GM19324 (cell line): ENCODE measurements around the gene ESR2.
"Not testable (repeated sequence)": the region's sequence is repeated elsewhere in the genome, so short reads cannot be mapped to it uniquely, and the experiment has no call there.

Source experiments
- ATAC-seq: cut with Tn5 transposase; IDR thresholded peaks from one replicate; pipeline ENCODE4 v1.9.1; 2021; ENCODE audit warnings: mild to moderate bottlenecking, moderate library complexity; ENCODE audit not compliant: unreplicated experiment, low FRiP score

ESR2 gene

DNA sequence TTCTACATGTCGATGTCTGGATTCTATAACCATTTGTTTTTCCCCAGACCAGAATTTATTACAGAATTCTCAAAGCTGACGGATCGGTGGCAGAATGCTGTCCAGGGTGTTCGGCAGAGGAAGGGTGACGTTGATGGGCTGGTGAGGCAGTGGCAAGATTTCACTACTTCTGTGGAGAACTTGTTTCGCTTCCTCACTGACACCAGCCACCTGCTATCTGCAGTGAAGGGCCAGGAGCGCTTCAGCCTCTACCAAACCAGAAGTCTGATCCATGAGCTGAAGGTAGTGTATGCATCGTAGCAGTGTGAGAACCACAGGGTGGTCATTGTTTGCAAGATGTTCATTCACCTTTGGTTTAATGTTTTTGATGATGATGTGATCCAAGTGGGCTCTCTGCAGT lies 124.0 kb downstream of the ESR2 start:
- ATAC-seq: no peak

DNA sequence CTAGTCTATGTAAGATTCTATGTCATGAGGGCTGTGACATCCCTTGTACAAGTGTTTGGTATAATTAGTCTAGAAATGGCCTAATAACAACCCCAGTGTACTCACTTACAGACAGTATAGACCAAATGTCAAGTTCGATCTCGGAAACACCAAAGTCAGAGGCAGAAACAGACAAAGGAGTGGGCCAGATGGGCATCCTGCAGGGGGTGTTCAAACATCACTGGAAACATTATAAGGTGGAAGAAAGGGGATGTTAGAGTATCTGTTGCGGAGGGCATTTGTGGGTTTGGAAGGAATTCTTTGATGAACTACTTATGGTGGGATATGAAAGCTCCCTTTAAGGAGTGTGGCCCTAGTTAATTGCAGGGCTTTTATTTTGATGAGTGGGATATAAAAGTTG lies 134.6 kb downstream of the ESR2 start:
- ATAC-seq: no peak

DNA sequence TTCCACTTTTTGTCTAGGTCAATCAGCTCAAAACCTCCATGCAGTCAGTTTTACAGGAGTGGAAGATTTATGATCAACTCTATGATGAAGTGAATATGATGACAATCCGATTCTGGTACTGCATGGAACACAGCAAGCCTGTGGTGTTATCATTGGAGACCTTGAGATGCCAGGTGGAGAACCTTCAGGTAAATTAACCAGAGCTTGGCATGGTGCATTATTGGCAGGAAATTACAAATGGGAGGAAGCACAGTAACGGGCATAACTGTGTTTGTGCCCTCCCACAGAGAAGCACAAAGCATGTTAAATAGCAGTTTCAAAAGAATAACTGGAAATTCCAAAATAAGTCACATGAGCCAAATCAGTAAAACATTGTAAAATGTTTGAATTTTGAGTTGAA lies 135.6 kb downstream of the ESR2 start:
- ATAC-seq: no peak

DNA sequence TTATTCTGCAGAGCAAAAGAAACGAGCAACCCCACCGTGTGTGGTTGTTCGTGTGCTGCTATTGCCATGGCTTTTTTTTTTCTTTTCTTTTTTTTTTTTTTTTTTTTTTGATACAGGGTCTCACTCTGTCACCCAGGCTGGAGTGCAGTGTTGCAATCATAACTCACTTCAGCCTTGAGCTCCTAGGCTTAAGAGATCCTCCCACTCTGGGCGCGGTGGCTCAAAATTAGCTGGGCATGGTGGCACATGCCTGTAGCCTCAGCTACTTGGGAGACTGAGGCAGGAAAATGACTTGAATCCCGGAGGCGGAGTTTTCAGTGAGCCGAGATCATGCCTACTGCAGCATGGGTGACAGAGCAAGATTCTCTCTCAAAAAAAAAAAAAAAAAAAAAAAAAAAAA lies 144.2 kb downstream of the ESR2 start:
- no peak for ATAC-seq

DNA sequence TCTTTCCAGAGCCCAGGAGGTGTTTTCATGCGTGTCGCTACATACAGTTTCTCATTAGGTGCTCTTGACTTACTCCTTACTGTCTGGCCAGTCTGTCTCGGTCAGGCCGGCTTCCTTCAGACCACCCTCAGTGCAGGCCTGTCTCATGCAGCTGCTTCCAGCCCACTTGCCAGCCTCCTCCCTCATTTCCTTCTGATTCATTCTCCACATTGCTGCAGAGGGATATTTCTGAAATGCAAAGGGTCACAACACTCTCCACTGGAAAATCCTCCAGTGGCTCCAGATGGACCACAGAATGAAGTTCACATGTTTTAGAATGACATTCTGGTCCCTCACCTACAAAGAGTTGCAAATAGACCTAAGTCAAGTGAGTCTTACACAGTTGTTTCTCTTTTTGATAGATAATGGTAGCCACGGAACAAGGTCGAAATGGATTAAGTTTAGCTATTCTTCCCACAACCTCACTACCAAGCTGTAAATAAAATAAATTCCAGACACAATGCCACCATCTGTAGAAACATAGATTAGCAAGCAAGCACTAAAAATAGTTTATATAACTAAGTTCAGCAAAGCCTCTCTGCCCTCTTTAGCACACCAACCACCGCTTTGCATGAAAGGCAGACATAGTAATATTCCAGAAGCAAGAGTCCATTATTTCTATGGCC lies 146.9 kb downstream of the ESR2 start:
- no peak for ATAC-seq

DNA sequence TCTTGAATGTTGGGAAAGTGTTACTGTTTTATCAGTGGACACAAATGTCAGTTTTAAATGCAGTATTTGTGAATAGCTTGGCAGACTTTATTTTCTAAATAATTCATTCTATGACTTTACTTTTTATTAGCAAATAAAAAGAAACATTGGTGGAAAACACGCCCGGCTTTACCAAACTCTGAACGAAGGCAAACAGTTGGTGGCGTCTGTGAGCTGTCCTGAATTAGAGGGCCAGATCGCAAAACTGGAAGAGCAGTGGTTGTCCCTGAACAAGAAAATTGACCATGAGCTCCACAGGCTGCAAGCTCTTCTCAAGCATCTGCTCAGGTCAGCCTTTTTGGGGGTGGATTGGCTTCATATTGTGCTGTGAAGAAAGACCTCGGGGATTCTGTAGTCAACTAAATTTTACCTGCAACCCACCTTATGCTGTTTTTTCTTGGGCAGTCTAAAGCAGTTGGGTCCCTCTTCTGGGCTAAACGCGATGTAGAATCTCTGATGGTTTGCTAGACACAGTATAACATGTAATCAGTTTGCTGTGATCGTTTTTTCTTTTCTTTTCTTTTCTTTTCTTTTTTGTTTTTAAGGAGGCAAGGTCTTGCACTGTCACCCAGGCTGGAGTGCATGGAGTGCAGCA lies 156.4 kb downstream of the ESR2 start:
- ATAC-seq: no peak

DNA sequence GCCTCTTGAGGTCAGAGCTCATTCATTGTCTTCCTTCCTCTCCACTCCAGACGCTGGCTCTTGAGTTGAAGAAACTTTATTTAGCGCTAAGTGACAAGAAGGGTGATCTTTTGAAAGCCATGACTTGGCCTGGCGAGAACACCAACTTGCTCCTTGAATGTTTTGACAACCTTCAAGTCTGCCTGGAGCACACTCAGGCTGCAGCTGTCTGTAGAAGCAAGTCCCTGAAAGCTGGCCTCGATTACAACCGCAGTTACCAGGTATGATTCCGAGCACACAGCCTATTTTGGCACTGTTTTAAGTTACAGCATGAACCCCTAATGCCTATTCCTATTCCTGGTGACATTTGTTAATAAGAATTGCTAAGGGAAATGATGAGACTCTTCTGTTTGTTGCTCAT lies 167.6 kb downstream of the ESR2 start:
- no peak for ATAC-seq

DNA sequence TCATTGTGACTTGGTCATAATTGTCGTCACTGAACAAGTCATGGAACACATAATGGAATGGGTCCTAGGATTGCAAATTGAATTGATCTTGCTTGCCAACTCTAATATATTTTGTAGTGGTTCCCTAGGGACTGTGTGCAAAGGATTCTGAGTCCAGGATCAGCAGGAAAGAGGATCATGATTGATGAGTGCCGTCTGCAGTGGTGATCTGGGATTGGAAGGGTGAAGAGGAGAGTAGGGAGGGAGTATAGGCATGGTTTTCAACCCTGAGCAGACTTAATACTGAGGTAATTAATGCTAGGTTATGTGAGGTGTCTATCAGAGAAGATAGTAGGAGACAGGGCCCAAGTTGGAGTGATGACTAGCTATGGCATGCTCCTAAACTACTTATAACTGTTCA lies 168.9 kb downstream of the ESR2 start:
- ATAC-seq: no peak

DNA sequence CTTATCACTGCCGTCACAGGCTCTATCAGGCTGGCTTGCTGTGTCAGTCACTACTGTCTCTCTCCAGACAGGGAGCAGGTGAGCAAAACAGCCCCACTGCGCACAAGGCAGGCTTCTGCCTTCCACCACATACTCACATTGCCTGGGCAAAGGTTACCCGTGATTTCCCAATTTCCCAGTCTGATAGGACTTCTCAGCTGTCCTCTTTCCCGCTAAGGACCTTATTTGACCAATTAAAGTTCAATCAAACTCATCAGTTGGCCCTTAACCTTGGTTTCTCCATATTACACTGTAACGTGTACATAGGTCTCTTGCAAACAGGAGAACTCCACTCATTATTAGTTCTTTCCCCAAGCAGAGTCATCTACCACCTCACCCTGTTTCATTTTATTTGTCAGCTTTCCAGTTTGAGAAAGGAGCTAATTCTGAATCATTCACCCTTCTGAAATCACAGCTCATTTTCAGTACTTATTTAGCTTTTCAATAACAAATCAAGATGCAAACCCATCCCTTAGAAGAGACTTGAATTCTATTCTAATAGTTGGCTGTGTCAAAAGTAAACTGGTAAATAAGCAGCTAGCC lies 170.8 kb downstream of the ESR2 start:
- ATAC-seq: no peak

DNA sequence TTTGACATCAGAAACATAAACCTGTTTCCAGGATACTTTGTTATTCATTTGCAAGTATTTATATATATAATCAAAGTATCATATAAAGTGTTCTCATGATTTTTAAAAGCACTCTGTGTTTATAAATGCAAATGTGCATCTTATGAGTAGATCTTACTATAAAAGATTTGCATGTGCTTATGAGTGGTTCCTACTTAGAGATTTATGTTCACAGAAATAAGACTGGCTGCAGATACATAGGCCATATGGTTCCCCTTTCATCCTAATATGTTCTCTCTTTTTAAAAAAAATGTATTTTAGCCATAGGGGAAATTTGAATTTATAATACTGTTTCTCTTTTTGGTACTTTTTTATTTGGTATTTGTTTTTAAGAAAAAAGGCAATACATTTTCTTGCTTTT lies 174.2 kb downstream of the ESR2 start:
- ATAC-seq: no peak

DNA sequence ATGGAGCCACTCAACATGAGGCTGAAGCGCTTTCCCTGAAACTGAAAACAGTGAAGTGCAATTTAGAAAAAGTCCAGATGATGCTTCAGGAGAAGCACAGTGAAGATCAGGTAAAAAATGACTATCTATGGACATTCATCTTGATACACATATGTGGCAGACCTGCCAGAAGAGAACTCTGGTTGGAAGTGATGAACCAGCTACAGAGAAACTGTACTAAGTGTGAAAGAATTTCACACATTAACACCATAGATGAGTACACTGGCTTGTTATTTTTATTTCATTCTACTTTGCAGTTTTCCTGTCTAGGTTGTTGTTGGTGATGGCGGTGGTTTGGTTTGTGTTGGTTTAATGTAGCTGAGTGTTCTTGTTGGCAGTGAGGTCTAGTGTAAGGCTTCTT lies 174.7 kb downstream of the ESR2 start:
- ATAC-seq: no peak

DNA sequence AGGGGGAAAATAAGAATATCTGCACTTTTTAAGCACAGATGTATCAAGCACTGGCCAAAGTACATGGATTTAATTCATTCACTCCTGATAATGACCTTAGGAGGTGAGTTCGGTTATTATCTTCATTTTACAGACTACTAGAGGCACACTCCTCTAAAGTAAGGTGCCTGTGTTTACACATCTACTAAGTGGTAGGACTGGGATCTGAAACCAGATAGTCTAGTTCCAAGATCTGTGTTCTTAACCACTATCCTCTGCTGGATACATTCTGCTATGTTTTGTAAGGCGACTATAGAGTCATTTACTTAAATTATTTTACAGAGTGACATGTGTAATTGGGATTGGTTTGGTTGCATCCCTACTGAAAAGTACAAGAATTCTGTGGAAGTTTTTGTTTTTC lies 175.3 kb downstream of the ESR2 start:
- no peak for ATAC-seq

DNA sequence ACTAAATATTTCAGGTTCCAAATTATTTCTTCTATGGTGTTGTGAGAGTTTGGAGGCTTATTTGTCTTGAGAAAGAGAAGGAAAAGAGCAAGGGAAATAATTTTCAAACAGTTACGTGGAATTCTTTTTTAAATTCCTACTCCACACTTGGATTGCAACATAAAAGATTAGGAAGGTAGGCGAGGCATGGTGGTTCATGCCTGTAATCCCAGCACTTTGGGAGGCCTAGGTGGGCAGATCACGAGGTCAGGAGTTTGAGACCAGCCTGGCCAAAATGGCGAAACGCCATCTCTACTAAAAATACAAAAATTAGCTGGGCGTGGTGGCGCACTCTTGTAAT lies 175.8 kb downstream of the ESR2 start:
- not testable (repeated sequence) for ATAC-seq

DNA sequence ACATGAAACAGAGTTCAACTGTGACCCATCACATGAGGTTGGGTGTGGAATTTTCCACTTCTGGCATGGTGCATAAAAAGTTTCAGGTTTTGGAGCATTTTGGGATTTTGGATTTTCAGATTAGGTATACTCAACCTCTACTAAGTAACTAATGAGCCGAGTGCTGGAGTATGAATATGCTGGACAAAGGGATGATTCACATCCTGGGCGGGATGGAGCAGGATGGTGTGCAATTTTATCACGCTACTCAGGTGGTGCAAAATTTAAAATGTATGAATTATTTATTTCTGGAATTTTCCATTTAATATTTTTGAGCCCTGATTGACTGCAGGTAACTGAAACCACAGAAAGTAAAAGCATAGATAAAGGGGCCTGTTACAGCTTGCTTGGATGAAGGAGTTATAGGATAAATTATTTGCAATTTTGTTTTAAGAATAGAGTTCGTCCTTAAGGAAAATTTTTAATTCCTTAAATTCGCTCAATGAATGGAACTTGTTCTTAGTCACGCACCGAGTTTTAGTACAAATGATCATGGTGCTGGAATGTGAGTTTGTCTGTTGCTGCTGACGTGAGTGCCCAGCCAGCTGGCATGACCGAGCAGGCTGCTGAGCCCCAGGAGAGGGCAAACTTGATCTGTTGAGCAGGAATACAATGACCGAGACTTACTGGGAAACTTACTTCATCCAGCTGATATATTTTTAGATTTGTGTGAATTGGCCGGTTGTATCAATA lies 176.3 kb downstream of the ESR2 start:
- ATAC-seq: no peak

DNA sequence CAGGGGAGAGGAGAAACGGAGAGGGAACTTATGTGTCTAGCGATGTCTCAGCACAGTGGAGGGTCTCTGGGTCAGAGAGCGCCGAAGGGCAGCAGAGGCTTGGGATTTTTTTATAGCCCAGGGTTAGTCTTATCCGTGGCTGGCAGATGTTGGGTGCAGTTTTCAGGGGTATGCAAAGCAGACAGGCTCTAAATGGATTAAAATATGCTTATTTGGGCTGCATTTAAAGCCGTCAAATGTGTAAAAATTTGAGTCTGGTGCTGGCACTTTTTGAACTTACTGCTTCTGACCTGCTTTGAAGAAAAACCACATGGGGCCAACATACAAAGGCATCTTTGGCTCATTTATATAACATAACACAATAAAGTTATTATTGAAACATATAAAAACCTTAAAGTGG lies 178.8 kb downstream of the ESR2 start:
- ATAC-seq: no peak

DNA sequence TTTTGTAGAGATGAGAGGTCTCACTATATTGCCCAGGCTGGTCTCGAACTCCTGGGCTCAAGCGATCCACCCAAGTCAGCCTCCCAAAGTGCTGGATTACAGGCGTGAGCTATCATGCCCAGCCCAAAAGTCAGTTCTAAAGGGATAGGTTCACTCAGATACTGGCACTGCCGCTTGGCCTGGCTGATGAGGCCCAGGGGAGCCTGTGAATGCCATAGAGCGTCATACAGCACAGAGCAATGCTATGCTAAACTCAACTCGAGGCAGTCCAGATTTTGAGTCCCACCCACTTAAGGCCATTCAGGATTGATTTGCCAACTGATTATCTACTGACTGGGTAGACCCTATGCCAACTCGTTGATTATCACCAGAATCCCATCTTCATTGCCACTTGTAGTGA lies 179.4 kb downstream of the ESR2 start:
- no peak for ATAC-seq

DNA sequence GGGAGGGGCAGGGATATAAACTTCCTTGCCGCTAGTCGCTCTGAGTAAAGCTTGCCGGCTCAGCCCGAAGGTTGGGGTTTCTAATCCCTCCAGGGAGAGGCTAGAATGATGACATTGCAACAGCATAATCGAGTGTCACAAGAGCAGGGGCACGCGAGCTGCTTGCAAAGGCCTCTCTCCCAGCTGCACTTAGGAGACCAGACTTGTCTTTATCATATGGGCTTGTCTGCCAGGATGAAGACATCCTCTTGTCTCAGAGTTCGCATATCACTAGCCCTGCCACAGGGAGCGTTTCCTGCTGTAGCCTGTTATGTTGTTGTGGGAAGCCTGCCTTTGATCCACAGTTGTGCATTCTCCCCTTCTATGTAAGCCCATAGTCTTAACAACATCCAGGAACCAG lies 180.0 kb downstream of the ESR2 start:
- no peak for ATAC-seq

DNA sequence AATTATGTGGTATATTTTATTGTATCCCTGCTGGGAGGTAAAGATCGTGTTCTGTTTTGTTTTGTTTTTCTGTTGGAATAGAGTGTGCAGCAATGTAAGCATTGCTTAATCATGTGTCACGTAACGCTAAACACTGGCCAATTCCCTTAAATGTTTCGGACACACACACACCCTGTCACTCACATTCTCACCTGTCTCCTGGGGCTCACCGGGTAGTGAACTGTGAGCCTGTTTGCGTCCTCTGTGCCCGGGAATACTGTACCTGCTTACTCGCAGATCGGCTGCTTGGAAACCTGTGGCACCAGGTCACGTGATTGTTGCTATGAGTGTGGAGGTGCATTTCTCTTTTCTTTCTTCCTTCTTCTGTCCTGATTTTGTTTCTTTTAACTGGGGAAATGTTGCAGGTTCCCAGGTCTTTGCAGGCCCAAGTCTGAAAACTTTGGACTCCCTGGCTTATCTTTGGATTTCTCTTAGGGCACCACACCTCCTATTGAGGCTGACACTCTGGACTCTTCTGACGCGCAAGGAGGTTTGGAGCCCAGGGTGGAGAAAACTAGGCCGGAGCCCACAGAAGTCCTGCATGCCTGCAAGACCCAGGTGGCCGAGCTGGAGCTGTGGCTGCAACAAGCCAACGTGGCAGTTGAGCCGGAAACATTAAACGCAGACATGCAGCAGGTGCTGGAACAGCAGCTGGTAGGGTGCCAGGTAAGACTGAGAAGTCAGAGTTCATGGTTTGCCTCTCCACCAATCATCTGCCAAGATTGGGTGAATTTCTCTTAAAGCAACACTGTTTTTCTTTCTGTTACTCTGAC lies 181.1 kb downstream of the ESR2 start:
- no peak for ATAC-seq

DNA sequence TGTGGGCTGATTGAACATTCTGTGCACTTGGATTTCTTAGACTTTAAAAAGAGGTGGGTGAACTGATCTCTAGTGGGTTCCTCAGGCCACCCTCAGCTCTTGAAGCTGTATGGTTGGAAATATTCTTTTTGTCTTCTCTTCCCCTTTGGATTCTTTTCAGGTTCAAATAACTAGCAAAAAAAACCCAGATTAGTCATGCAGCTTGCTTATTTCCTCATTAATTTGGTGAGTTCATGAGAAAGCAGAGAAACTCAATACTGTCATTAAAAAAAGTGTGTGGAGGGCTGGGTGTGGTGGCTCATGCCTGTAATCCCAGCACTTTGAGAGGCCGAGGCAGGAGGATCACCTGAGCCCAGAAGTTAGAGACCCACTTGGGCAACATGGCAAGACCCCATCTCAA lies 183.4 kb downstream of the ESR2 start:
- ATAC-seq: no peak

DNA sequence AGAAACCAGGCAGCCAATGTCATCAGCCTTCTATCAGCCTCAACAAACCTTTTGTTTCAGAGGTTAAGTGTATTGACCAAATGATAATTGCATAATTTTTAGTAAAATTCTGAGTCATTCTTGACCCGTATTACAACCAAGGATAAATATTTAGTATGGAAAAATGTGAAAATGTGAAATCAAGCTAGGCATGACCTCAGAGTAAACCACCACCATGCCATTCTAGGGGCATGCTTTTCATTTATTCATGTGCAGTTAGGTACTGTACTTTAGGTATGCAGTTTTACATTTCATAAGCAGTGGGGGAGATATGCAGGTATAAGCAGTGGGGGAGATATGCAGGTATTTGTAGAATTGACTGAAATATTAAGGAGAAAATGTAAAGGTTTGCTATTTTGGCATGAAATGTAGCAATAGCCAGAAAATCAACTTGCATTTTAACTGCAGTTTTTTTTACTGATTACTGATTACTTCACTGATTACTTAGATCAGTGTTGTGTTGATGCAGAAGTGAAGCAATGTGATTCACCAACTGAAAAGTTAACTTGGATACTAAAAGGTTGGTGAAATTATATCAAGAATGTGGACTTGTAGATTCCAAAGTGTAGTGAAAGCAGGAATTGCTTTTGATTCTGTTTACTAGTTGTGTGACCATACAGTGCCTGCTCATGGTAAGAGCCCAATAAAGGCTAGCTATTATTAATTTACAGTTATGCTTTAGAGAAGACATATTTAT lies 184.2 kb downstream of the ESR2 start:
- no peak for ATAC-seq
